ENCODE measurements around the gene ASB5. TPM values are rescaled to one million over a fixed set of nuclear protein-coding genes. Genes with fewer than 3 reads are reported as not detected.

The ASB5 gene, protein sequence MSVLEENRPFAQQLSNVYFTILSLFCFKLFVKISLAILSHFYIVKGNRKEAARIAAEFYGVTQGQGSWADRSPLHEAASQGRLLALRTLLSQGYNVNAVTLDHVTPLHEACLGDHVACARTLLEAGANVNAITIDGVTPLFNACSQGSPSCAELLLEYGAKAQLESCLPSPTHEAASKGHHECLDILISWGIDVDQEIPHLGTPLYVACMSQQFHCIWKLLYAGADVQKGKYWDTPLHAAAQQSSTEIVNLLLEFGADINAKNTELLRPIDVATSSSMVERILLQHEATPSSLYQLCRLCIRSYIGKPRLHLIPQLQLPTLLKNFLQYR
- total RNA-seq = not detected in 2 replicates

DNA sequence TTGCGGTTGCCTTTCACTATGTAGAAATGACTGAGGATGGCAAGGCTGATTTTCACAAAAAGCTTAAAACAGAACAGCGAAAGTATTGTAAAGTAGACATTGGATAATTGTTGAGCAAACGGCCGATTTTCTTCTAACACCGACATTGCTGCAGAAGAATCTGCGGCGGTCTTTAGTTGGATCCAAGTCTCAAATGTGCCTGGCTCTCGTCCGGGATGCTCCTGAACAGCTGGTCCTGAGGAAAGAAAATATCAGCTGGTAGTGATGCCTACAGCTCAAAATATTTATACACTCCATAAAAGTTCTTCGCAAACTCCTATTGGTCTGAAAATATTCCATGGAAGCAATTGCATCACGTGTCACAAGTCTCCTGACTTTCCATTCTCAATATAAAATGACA is at the start of gene ASB5:
ASB5 (minus strand) TSS at position 260 of the 400 bp plus-strand sequence; CDS start at position 146, 114 bp downstream.

GRCh38 chr4:176195184-176195978 is 73.6 kb downstream of the ASB5 start, which contains the start of gene SPATA4:
Gene SPATA4, minus strand, starts transcription at chr4:176195585. Its CDS starts 23 bp downstream, at chr4:176195562.

Other genes with a start within 250 kb of the ASB5 start
- 0.16 and 1.4 TPM in 2 replicates for gene WDR17, start 203.4 kb downstream of the ASB5 start, total RNA-seq
- 0.08 TPM in 1 of 2 replicates, not detected in the other for gene SPATA4, start 73.6 kb downstream of the ASB5 start, total RNA-seq
- gene SPCS3, start 50.7 kb upstream of the ASB5 start, total RNA-seq = 106 and 118 TPM in 2 replicates

Measured in hair follicular keratinocyte (primary cell).